AG04449 (cell line): Measurements from ENCODE around the gene CNRIP1.

ENCODE experiments used
- CTCF ChIA-PET: fragments of 350-600 bp; formaldehyde crosslinking; extraction: SDS; loops from one replicate; lab custom pipeline; 2021; ENCODE audit warnings: antibody characterized with exemption; lab: Yijun Ruan, JAX
- POLR2A ChIA-PET: fragments of 400-600, 350-600 bp; formaldehyde crosslinking; extraction: SDS; loops from one replicate; lab custom pipeline; 2020; ENCODE audit warnings: antibody characterized with exemption, inconsistent platforms; lab: Yijun Ruan, JAX
- DNase-seq: peaks from one replicate; pipeline ENCODE4 v3.0.0-alpha.2; 2010; ENCODE audit warnings: low read depth, low spot score
- H3K4me3 ChIP-seq: 2 replicates; pipeline ENCODE4 v1.5.1; 2011; ENCODE audit warnings: low read depth, mild to moderate bottlenecking, control low read depth, low read length
- TF ChIP-seq, protein P1 (sequence below): IDR thresholded peaks from one replicate; pipeline ENCODE4 v1.5.1; 2011; ENCODE audit warnings: mild to moderate bottlenecking, moderate library complexity, low read length, control low read depth, inconsistent platforms; ENCODE audit not compliant: insufficient read depth; ENCODE audit errors: missing control alignments

Gene CNRIP1

DNA sequence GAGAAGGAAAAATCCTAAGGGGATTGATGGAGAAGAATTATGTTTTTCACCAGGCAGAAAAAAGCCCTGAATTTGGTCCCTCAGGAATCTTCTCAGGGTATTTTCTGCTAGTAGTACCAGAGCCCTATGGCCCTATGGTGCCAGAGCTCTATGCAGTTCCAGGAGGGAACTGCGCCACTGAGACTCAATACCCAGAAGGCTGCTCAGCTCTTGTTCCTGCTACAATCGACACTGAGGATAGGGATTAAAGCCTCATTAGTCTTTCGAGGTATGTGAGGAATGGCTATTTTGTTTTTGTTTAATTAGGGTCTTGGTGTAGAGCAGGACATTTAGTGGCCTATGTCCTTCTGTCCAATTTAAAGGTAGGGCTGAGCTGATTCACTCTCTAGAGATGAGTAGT, 45.7 kb downstream of the CNRIP1 start:
- ChIA-PET CTCF (interaction anchor here (0.9 to 3.9 kb wide), 7 partner anchors 9 to 152 kb away, joined by 3 to 22 read pairs (median 4); no protein-coding TSS in a partner anchor), POLR2A (no interaction called here)
- no peak for DNase-seq

DNA sequence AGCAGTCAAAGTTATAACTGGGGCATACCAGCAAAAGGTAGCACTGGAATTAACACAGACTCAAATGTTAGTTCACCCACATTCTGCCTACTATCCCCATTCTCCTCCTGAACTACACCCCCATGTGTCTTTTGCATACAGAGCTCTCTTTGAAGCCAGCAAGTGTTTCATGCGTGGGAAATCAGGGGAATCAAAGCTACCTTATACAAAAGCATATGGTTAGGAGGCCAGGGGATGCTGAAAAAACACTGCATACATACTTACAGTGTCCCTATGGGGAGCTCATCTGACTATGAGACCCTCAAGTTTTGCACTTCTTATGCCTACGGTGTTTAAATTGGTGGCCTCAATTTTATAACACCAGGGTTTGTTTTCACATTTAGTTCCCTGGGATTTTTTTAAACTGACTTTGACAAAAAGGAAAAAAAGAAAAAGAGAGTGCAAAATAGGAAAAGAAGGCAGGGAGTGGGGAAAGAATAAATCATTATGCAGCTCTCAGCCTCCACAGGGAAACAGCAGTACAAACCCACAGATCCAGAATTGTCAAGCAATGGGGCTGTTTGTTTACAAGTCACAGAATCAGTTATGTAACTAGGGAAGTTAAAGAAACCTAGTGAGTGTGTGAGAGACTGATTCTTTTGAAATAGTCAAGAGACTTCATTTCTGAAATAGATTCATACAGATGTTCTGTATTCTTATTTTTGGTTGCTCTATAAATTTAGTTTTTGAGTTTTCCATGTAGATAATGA, 47.3 kb downstream of the CNRIP1 start:
- no peak for DNase-seq
- TF ChIP-seq, protein P1, sequence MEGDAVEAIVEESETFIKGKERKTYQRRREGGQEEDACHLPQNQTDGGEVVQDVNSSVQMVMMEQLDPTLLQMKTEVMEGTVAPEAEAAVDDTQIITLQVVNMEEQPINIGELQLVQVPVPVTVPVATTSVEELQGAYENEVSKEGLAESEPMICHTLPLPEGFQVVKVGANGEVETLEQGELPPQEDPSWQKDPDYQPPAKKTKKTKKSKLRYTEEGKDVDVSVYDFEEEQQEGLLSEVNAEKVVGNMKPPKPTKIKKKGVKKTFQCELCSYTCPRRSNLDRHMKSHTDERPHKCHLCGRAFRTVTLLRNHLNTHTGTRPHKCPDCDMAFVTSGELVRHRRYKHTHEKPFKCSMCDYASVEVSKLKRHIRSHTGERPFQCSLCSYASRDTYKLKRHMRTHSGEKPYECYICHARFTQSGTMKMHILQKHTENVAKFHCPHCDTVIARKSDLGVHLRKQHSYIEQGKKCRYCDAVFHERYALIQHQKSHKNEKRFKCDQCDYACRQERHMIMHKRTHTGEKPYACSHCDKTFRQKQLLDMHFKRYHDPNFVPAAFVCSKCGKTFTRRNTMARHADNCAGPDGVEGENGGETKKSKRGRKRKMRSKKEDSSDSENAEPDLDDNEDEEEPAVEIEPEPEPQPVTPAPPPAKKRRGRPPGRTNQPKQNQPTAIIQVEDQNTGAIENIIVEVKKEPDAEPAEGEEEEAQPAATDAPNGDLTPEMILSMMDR, result no peak
- H3K4me3 ChIP-seq, result no peak overlapping the region
- ChIA-PET CTCF (interaction anchor here (0.8 to 3.3 kb wide), 7 partner anchors 10 to 154 kb away, joined by 3 to 11 read pairs (median 5); no protein-coding TSS in a partner anchor), POLR2A (no interaction called here)

More for the DNA sequence above, 45.7 kb downstream of the CNRIP1 start:
- no peak overlapping the region for H3K4me3 ChIP-seq
- TF ChIP-seq, protein P1, result no peak

DNA sequence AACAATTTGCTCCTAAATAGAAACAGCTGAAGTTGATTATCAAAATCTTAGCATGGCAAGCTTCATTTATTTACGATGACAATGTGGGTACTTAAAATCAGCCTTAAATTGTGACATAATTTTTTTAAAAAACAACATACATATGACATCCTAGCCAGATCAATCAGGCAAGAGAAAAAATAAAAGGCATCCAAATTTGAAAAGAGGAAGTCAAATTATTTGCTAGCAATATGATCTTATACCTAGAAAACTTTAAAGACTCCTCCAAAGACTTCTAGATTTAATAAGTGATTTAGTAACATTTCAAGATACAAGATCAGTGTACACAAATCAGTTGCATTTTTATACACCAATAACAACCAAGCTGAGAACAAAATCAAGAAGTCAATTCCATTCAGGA, 53.1 kb downstream of the CNRIP1 start:
- TF ChIP-seq, protein P1, result no peak
- CTCF ChIA-PET, result interaction anchor here (1.6 kb wide), 1 partner anchor 9 kb away, joined by 3 read pairs; no protein-coding TSS in a partner anchor
- no peak overlapping the region for H3K4me3 ChIP-seq
- DNase-seq, result no peak
- POLR2A ChIA-PET, result no interaction called here

DNA sequence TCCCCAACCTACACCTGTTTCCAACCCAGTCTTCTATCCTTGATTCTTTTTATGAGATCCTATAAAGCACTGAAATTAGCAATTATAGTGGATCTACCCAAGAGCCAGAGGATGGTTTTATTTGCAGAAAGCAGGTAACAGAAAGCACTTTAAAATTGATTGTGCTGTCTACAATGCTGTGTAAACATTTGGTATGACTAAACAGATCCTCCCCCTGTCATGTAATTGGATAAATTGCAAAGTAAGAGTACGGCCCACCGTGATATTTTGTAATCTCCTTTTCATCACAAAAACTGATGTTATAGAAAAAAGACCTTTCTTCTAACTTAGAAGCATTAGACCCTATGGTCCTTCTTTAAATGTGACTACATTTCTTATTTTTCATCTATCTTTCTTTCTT, 56.1 kb downstream of the CNRIP1 start:
- POLR2A ChIA-PET, result no interaction called here
- DNase-seq, result no peak
- no peak overlapping the region for H3K4me3 ChIP-seq
- TF ChIP-seq, protein P1, result no peak
- CTCF ChIA-PET, result no interaction called here

DNA sequence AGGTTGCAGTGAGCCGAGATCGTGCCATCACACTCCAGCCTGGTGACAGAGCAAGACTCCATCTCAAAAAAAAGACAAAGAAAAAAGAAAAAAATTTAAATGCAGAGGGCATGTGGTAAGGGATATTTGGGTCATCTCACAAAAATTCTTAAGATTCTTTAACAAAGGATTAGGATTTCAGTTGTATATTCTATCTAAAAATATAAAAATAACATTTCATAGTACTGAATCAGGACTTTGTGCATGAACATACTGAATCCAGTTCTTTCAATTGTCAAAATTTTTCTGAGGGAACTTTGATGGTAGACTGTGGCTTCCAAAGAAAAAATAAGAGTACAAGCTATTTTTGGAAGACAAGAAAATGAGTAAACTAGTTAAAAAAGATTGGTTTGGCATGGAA, 60.9 kb downstream of the CNRIP1 start:
- POLR2A ChIA-PET, result no interaction called here
- H3K4me3 ChIP-seq, result no peak overlapping the region
- CTCF ChIA-PET, result interaction anchor here (1.0 to 2.8 kb wide), 3 partner anchors 24 to 32 kb away, joined by 3 to 8 read pairs (median 3); no protein-coding TSS in a partner anchor
- no peak for DNase-seq
- TF ChIP-seq, protein P1, result no peak

DNA sequence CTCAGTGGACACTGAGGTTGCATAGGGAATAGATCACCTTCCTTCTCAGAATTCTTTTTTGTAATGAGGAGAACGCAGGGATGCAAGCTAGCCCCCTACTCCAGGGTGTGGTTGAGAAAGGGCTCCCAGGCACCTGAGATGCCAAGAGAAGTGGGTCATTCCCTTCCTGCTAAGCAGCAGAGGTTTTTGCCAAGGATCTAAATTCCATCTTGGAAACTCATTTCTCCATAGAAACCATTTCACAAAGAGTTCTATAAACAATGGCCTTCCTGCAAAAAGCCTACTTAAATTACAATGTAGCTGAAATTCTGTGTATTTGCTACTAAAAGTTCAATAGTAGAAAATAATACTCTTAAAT, 63.7 kb downstream of the CNRIP1 start:
- TF ChIP-seq, protein P1, result no peak
- DNase-seq, result peak; percentile 21
- ChIA-PET POLR2A (no interaction called here), CTCF (interaction anchor here (0.8 to 4.6 kb wide), 3 partner anchors 27 to 187 kb away, joined by 3 to 23 read pairs (median 7); no protein-coding TSS in a partner anchor)
- H3K4me3 ChIP-seq, result no peak overlapping the region
